B cell (primary cell): ENCODE results near the gene TRIM2. TPM values are rescaled to one million over a fixed set of nuclear protein-coding genes. Genes with fewer than 3 reads are reported as not detected.
A peak's percentile ranks its signal among the peaks of the same experiment; 100 is the strongest.

Experiments used
- ATAC-seq: fragments of 200-7000 bp; cut with Tn5 transposase; one replicate; pipeline ENCODE4 v1.10.0; 2021; ENCODE audit warnings: low read depth, mild to moderate bottlenecking, moderate number of reproducible peaks, moderate library complexity
- CTCF ChIA-PET: fragments of 350-600 bp; sonication (Branson Sonifier 250); formaldehyde crosslinking; loops from one replicate; lab custom pipeline; 2021; ENCODE audit warnings: antibody characterized with exemption, inconsistent platforms; lab: Charles Lee
- POLR2A ChIA-PET: fragments of 350-600 bp; sonication (Branson Sonifier 250); formaldehyde crosslinking; loops from one replicate; lab custom pipeline; 2021; ENCODE audit warnings: antibody characterized with exemption; lab: Charles Lee
- DNase-seq: peaks from one replicate; pipeline ENCODE4 v3.0.0; 2013
- H2AFZ ChIP-seq: 2 replicates; pipeline ENCODE4 v1.6.1; 2012; ENCODE audit warnings: mild to moderate bottlenecking, low read depth, low read length; ENCODE audit not compliant: insufficient read depth, poor library complexity, severe bottlenecking
- H3K27ac ChIP-seq, 2 donors: 1 replicate in 1 of 2; 2 replicates in 1 of 2; pipeline ENCODE4 v1.5.1; 2012 to 2013; ENCODE audit warnings: low read length in 2 of 2, mild to moderate bottlenecking in 2 of 2, moderate library complexity in 1 of 2
- H3K27me3 ChIP-seq, 4 experiments: fragments of 200-600 bp in 1 of 4; sonication (generic) in 1 of 4; replicated peaks in 1 of 4; 1 replicate in 2 of 4; 2 replicates in 2 of 4; pipeline versions ENCODE4 v1.6.1 to v1.7.0; 2013 to 2016; ENCODE audit warnings: low read length in 3 of 4, mild to moderate bottlenecking in 2 of 4, mixed read lengths in 1 of 4, moderate library complexity in 1 of 4; ENCODE audit not compliant: insufficient read depth in 4 of 4, control insufficient read depth in 3 of 4; ENCODE audit errors: control extremely low read depth in 1 of 4
- H3K36me3 ChIP-seq, 2 experiments: replicated peaks in 1 of 2; 1 replicate in 1 of 2; 2 replicates in 1 of 2; pipeline versions ENCODE4 v1.6.1 to v1.7.1; 2013; ENCODE audit warnings: low read length in 1 of 2; ENCODE audit not compliant: insufficient read depth in 2 of 2, control insufficient read depth in 1 of 2; ENCODE audit errors: control extremely low read depth in 1 of 2, extremely low read depth in 1 of 2
- H3K4me1 ChIP-seq, 2 donors: fragments of 200-600 bp in 1 of 2; sonication (generic) in 1 of 2; 1 replicate in 1 of 2; 2 replicates in 1 of 2; pipeline versions ENCODE4 v1.5.1 to v1.6.1; 2013 to 2017; ENCODE audit warnings: low read length in 2 of 2; ENCODE audit not compliant: control insufficient read depth in 2 of 2, insufficient read depth in 2 of 2
- H3K4me2 ChIP-seq: replicated peaks from 2 replicates; pipeline ENCODE3; 2012; ENCODE audit warnings: mild to moderate bottlenecking, low read depth, low read length; ENCODE audit not compliant: poor library complexity, severe bottlenecking
- H3K4me3 ChIP-seq, 5 experiments: fragments of 200-600 bp in 1 of 5; sonication (generic) in 1 of 5; 1 replicate in 3 of 5; 2 replicates in 2 of 5; pipeline versions ENCODE4 v1.5.1 to v1.7.0; 2011 to 2016; ENCODE audit warnings: low read length in 4 of 5, mild to moderate bottlenecking in 4 of 5, low read depth in 2 of 5, control low read depth in 1 of 5, moderate library complexity in 1 of 5; ENCODE audit not compliant: insufficient read depth in 1 of 5; ENCODE audit errors: control extremely low read depth in 1 of 5, extremely low read depth in 1 of 5
- H3K79me2 ChIP-seq: fragments of 200-600 bp; sonication (generic); one replicate; pipeline ENCODE4 v1.6.0; 2016; ENCODE audit warnings: low read length; ENCODE audit not compliant: control insufficient read depth, insufficient read depth
- H3K9ac ChIP-seq: fragments of 200-600 bp; sonication (generic); 2 replicates; pipeline ENCODE4 v1.6.1; 2017; ENCODE audit warnings: mild to moderate bottlenecking, low read length, moderate library complexity
- H3K9me3 ChIP-seq, 3 donors: one replicate each; pipeline versions ENCODE4 v1.6.1 to v1.7.1; 2013; ENCODE audit warnings: low read length in 2 of 3; ENCODE audit not compliant: control insufficient read depth in 2 of 3, insufficient read depth in 1 of 3; ENCODE audit errors: control extremely low read depth in 1 of 3
- H4K20me1 ChIP-seq: 2 replicates; pipeline ENCODE4 v1.6.0; 2012; ENCODE audit warnings: mild to moderate bottlenecking, low read length; ENCODE audit not compliant: insufficient read depth, control insufficient read depth, poor library complexity, severe bottlenecking
- H3K27ac Mint-ChIP-seq: one replicate; pipeline ENCODE4 v1.8.0; 2021; ENCODE audit warnings: mixed read lengths
- H3K27me3 Mint-ChIP-seq: one replicate; pipeline ENCODE4 v1.8.0; 2021; ENCODE audit warnings: mixed read lengths
- H3K4me1 Mint-ChIP-seq: one replicate; pipeline ENCODE4 v1.8.0; 2021; ENCODE audit warnings: mixed read lengths
- H3K4me3 Mint-ChIP-seq: one replicate; pipeline ENCODE4 v1.8.0; 2021; ENCODE audit warnings: mixed read lengths
- H3K9me3 Mint-ChIP-seq: one replicate; pipeline ENCODE4 v1.8.0; 2022; ENCODE audit warnings: mixed read lengths; ENCODE audit not compliant: insufficient read depth
- EZH2 ChIP-seq: IDR thresholded peaks from 2 replicates; pipeline ENCODE4 v1.6.1; 2012; ENCODE audit warnings: borderline replicate concordance, low read depth, mild to moderate bottlenecking, moderate library complexity, low read length; ENCODE audit not compliant: insufficient read depth, poor library complexity, severe bottlenecking
- WGBS: methylation state at CpG from one replicate; pipeline ENCODE4 v1.1.5; 2013; ENCODE audit warnings: missing lambda C conversion rate; ENCODE audit not compliant: insufficient coverage; 5-methylcytosine and 5-hydroxymethylcytosine counted together
- intact Hi-C: fragments of 100-400 bp; cut with micrococcal nuclease; formaldehyde crosslinking; loops from one replicate; pipeline ENCODE4 v1.10.0; 2022
- polyA plus RNA-seq: library from polyadenylated mRNA; depleted of rRNA; stranded (reverse); fragments of >200 nt; gene quantifications from 2 replicates; pipeline ENCODE4 v1.2.3, GENCODE V29; 2012
- total RNA-seq, 2 donors: library from RNA; stranded (reverse); fragments of 120-200 nt in 1 of 2; gene quantifications; 1 replicate in 1 of 2; 2 replicates in 1 of 2; pipeline versions ENCODE4 v1.2.3 to v1.2.4, GENCODE V29; 2013 to 2022
- TF ChIP-seq, protein P1 (sequence below): fragments of 200-600 bp; IDR thresholded peaks from one replicate; pipeline ENCODE4 v1.8.0; 2022; ENCODE audit warnings: antibody characterized with exemption, mild to moderate bottlenecking

TRIM2 gene
- total and polyA plus RNA-seq, 2 donors (not counting 1 experiment from before 2014, with no cell fraction given) = 1.2 to 6.4 TPM

DNA sequence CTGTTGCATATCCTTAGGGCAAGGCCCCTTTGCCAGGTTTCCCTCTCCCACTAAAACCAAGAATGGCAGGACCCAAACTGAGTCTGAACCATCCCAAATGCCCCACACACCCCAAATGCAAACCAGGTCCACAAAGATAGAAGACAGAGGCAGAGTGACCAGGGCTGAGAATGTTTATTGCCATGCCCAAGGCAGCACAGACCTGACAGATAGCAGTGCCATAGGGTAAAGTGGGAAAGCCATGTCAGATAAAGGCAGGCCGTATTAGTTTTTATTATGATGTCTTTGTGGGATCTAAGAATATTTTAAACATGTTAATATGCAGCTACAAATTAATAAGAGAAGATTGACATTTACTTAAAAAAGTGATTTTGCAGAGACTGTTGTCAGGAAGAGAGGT lies 110.7 kb downstream of the TRIM2 start:
- Mint-ChIP-seq H3K9me3 (no peaks in the 10 kb centered on the region), H3K27ac (no peak overlapping the region), H3K27me3 (no peaks in the 10 kb centered on the region), H3K4me3 (no peak overlapping the region), H3K4me1 (no peaks in the 10 kb centered on the region)
- WGBS = no CpG with 5 or more reads among the region's 1 CpG
- Histone ChIP-seq H3K36me3 (no peaks in the 10 kb centered on the region), H2AFZ (no peak overlapping the region), H3K79me2 (no peaks in the 10 kb centered on the region), H3K27me3 (no peaks in the 10 kb centered on the region), H3K9ac (no peak overlapping the region), H3K4me1 (no peaks in the 10 kb centered on the region), H3K9me3 (no peaks in the 10 kb centered on the region), H4K20me1 (no peaks in the 10 kb centered on the region), H3K4me2 (no peak overlapping the region), H3K27ac (no peak overlapping the region), H3K4me3 (no peak overlapping the region)
- intact Hi-C loops = no loop called here
- TF ChIP-seq EZH2 = no peak
- TF ChIP-seq, protein P1, sequence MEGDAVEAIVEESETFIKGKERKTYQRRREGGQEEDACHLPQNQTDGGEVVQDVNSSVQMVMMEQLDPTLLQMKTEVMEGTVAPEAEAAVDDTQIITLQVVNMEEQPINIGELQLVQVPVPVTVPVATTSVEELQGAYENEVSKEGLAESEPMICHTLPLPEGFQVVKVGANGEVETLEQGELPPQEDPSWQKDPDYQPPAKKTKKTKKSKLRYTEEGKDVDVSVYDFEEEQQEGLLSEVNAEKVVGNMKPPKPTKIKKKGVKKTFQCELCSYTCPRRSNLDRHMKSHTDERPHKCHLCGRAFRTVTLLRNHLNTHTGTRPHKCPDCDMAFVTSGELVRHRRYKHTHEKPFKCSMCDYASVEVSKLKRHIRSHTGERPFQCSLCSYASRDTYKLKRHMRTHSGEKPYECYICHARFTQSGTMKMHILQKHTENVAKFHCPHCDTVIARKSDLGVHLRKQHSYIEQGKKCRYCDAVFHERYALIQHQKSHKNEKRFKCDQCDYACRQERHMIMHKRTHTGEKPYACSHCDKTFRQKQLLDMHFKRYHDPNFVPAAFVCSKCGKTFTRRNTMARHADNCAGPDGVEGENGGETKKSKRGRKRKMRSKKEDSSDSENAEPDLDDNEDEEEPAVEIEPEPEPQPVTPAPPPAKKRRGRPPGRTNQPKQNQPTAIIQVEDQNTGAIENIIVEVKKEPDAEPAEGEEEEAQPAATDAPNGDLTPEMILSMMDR = no peak
- ChIA-PET CTCF (interaction anchor here (1.0 to 1.4 kb wide), 2 partner anchors 187 to 232 kb away, joined by 3 read pairs; no protein-coding TSS in a partner anchor), POLR2A (no interaction called here)
- ATAC-seq = no peak
- no peak for DNase-seq

GRCh38 chr4:153318696-153319320 lies 114.6 kb downstream of the TRIM2 start:
- Histone ChIP-seq H3K9me3 (no peaks in the 10 kb centered on the region), H3K36me3 (no peaks in the 10 kb centered on the region), H2AFZ (no peak overlapping the region), H3K9ac (no peak overlapping the region), H3K4me2 (no peak overlapping the region), H3K4me1 (no peaks in the 10 kb centered on the region), H3K27ac (no peak overlapping the region), H3K27me3 (no peaks in the 10 kb centered on the region), H3K4me3 (no peak overlapping the region), H4K20me1 (no peaks in the 10 kb centered on the region), H3K79me2 (no peaks in the 10 kb centered on the region)
- ChIA-PET POLR2A (no interaction called here), CTCF (interaction anchor here (0.7 to 2.6 kb wide), 11 partner anchors 14 to 313 kb away, joined by 3 to 12 read pairs (median 3); no protein-coding TSS in a partner anchor)
- H3K27ac Mint-ChIP-seq = no peak overlapping the region
- ATAC-seq = no peak
- peak; percentile 57 for DNase-seq
- TF ChIP-seq, protein P1 = peak; percentile 78
- no peak for TF ChIP-seq EZH2
- intact Hi-C loops = loop anchor here (1.0 kb wide), 3 partner anchors 176 to 473 kb away; no protein-coding TSS in a partner anchor
- no peaks in the 10 kb centered on the region for H3K27me3 Mint-ChIP-seq
- WGBS = 80% methylated on average over 1 of the region's 2 CpGs
- no peaks in the 10 kb centered on the region for H3K4me1 Mint-ChIP-seq
- H3K4me3 Mint-ChIP-seq = no peak overlapping the region
- no peaks in the 10 kb centered on the region for H3K9me3 Mint-ChIP-seq
